HepG2 (cell line): ENCODE measurements around the gene FCAMR. TPM values are rescaled to one million over a fixed set of nuclear protein-coding genes. Genes with fewer than 3 reads are reported as not detected.

Experiments used
- ATAC-seq: fragments of 200-7000 bp; cut with Tn5 transposase; 3 replicates; pipeline ENCODE4 v1.9.1; 2020; ENCODE audit warnings: mild to moderate bottlenecking, moderate library complexity
- BruUV-seq: library from RNA; stranded (reverse); fragments of 400-500 nt; replicated peaks from 2 replicates; lab custom pipeline; 2021; lab: Mats Ljungman, UMichigan
- CTCF ChIA-PET: fragments of 300-600 bp; formaldehyde crosslinking; extraction: SDS; loops from one replicate; lab custom pipeline; 2021; ENCODE audit warnings: low total read pairs, inconsistent platforms, low intra/inter-chr PET ratio; lab: Yijun Ruan, JAX
- POLR2A ChIA-PET: fragments of 350-600 bp; sonication (Branson Sonifier 250); formaldehyde crosslinking; loops from one replicate; lab custom pipeline; 2020; ENCODE audit warnings: antibody characterized with exemption, inconsistent platforms; lab: Yijun Ruan, JAX
- DNase-seq: peaks from one replicate; pipeline ENCODE4 v3.0.0-alpha.2; 2015; ENCODE audit warnings: low spot score
- FAIRE-seq: peaks from 3 replicates; lab custom pipeline; 2011; peaks lifted over from hg19 to GRCh38; lab: Jason Lieb, UNC
- H2AFZ ChIP-seq: one replicate; pipeline ENCODE4 v1.6.1; 2011; ENCODE audit warnings: low read length, inconsistent platforms
- H3K27ac ChIP-seq: fragments of 300-600 bp; 3 replicates; pipeline ENCODE4 v1.8.0; 2011; ENCODE audit warnings: mixed run types, mild to moderate bottlenecking, mixed read lengths, low read length, inconsistent platforms; ENCODE audit not compliant: insufficient read depth; ENCODE audit errors: extremely low read length
- H3K27me3 ChIP-seq, 2 experiments: fragments of 200-600 bp in 1 of 2; 2 replicates in 1 of 2; 3 replicates in 1 of 2; pipeline versions ENCODE4 v1.6.0 to v1.8.0; 2011; ENCODE audit warnings: low read length in 2 of 2, mild to moderate bottlenecking in 2 of 2, moderate library complexity in 2 of 2, inconsistent platforms in 1 of 2; ENCODE audit not compliant: insufficient read depth in 2 of 2, control insufficient read depth in 1 of 2
- H3K36me3 ChIP-seq, 2 experiments: fragments of 200-600 bp in 1 of 2; replicated peaks in 1 of 2; 2 replicates in 1 of 2; 3 replicates in 1 of 2; pipeline versions ENCODE4 v1.5.1 to v1.8.0; 2011; ENCODE audit warnings: low read length in 2 of 2, inconsistent platforms in 1 of 2; ENCODE audit not compliant: insufficient read depth in 2 of 2, control insufficient read depth in 1 of 2
- H3K4me1 ChIP-seq: 2 replicates; pipeline ENCODE4 v1.5.1; 2012; ENCODE audit warnings: low read length, inconsistent platforms; ENCODE audit not compliant: insufficient read depth
- H3K4me2 ChIP-seq: 2 replicates; pipeline ENCODE4 v1.6.0; 2011; ENCODE audit warnings: low read depth, low read length, inconsistent platforms
- H3K4me3 ChIP-seq, 3 experiments: fragments of 200-600 bp in 1 of 3; sonication (generic), shearing (Covaris generic) in 1 of 3; replicated peaks in 1 of 3; 2 replicates each; pipeline ENCODE4 v1.5.1; 2011 to 2016; ENCODE audit warnings: low read length in 3 of 3, inconsistent platforms in 2 of 3, low read depth in 2 of 3, mild to moderate bottlenecking in 2 of 3, control low read depth in 1 of 3, mixed read lengths in 1 of 3; ENCODE audit not compliant: insufficient read depth in 1 of 3
- H3K79me2 ChIP-seq: one replicate; pipeline ENCODE4 v1.6.1; 2011; ENCODE audit warnings: low read length, inconsistent platforms; ENCODE audit not compliant: insufficient read depth
- H3K9ac ChIP-seq: 2 replicates; pipeline ENCODE4 v1.6.0; 2011; ENCODE audit warnings: mild to moderate bottlenecking, low read depth, low read length, inconsistent platforms; ENCODE audit not compliant: insufficient read depth
- H3K9me3 ChIP-seq: 2 replicates; pipeline ENCODE4 v1.5.1; 2012; ENCODE audit warnings: mild to moderate bottlenecking, low read length
- H4K20me1 ChIP-seq: 2 replicates; pipeline ENCODE4 v1.6.0; 2011; ENCODE audit warnings: inconsistent platforms, mild to moderate bottlenecking, low read length, moderate library complexity; ENCODE audit not compliant: insufficient read depth
- AHR ChIP-seq: IDR thresholded peaks from 2 replicates; pipeline ENCODE4 v1.6.1; 2018; ENCODE audit warnings: missing genetic modification reagents, missing compliant biosample characterization
- ARID5B ChIP-seq: IDR thresholded peaks from 2 replicates; pipeline ENCODE4 v1.4.0; 2020; ENCODE audit warnings: mild to moderate bottlenecking, missing genetic modification reagents
- CREBL2 ChIP-seq: sonication (generic); formaldehyde crosslinking; IDR thresholded peaks from 2 replicates; pipeline ENCODE4 v1.8.1; 2023; ENCODE audit warnings: missing genetic modification reagents, mild to moderate bottlenecking, borderline replicate concordance
- E2F2 ChIP-seq: sonication (generic); formaldehyde crosslinking; IDR thresholded peaks from 2 replicates; pipeline ENCODE4 v1.4.0; 2020; ENCODE audit warnings: missing genetic modification reagents, borderline replicate concordance
- FOXP1 ChIP-seq, 2 experiments: fragments of 450-650 bp in 1 of 2; IDR thresholded peaks; 2 replicates each; pipeline ENCODE4 v1.6.1; 2017 to 2018; ENCODE audit warnings: antibody characterized with exemption in 1 of 2
- HCFC1 ChIP-seq: fragments of 150-350 bp; IDR thresholded peaks from 2 replicates; pipeline ENCODE4 v1.6.1; 2014; ENCODE audit warnings: low read depth, low read length
- HOMEZ ChIP-seq: IDR thresholded peaks from 2 replicates; pipeline ENCODE4 v1.6.1; 2016; ENCODE audit warnings: low read depth
- MAZ ChIP-seq, 2 experiments: sonication (generic) in 1 of 2; formaldehyde crosslinking in 1 of 2; IDR thresholded peaks; 2 replicates each; pipeline versions ENCODE4 v1.5.0 to v1.6.1; 2012 to 2020; ENCODE audit warnings: low read depth in 2 of 2, mild to moderate bottlenecking in 2 of 2, borderline replicate concordance in 1 of 2, improper control_type of control experiment in 1 of 2, low read length in 1 of 2, missing genetic modification reagents in 1 of 2, moderate library complexity in 1 of 2
- PTBP1 ChIP-seq: fragments of 200-400 bp; formaldehyde crosslinking; IDR thresholded peaks from 2 replicates; pipeline ENCODE4 v1.6.1; 2018; ENCODE audit warnings: low read length, low read depth; ENCODE audit not compliant: poor library complexity, severe bottlenecking
- RFXANK ChIP-seq: IDR thresholded peaks from 2 replicates; pipeline ENCODE4 v1.6.1; 2016
- STAG1 ChIP-seq: sonication (generic); formaldehyde crosslinking; IDR thresholded peaks from 2 replicates; pipeline ENCODE4 v1.4.0; 2020; ENCODE audit warnings: missing genetic modification reagents
- ZNF337 ChIP-seq: sonication (generic); formaldehyde crosslinking; IDR thresholded peaks from 2 replicates; pipeline ENCODE4 v1.5.1; 2020; ENCODE audit warnings: missing genetic modification reagents, low read depth, mild to moderate bottlenecking, borderline replicate concordance
- ZNF652 ChIP-seq: IDR thresholded peaks from 2 replicates; pipeline ENCODE4 v1.6.1; 2016; ENCODE audit warnings: low read depth, borderline replicate concordance
- WGBS: methylation state at CpG from one replicate; pipeline ENCODE4 v1.1.6; 2017; ENCODE audit warnings: low lambda C conversion rate; 5-methylcytosine and 5-hydroxymethylcytosine counted together
- in situ Hi-C: cut with HindIII; loops from 2 replicates; pipeline ENCODE4 v1.10.0; 2017; ENCODE audit warnings: low pct_unique_long_range_greater_than_20kb; ENCODE audit not compliant: extremely low pct_ligation_motif_present
- intact Hi-C: fragments of 100-400 bp; cut with micrococcal nuclease; formaldehyde crosslinking; loops from one replicate; pipeline ENCODE4 v1.10.0; 2022; ENCODE audit not compliant: unreplicated experiment
- polyA plus RNA-seq, 8 experiments: library from polyadenylated mRNA; depleted of rRNA in 3 of 8; stranded (reverse) in 7 of 8; unstranded in 1 of 8; fragments of >200 nt; fragmentation: Illumina TruSeq in 4 of 8; extraction: Trizol in 4 of 8; gene quantifications; 2 replicates each; pipeline versions ENCODE4 v1.2.1 to v1.2.3, GENCODE V29; 2011 to 2016; ENCODE audit warnings: low read depth in 4 of 8, missing spikeins in 1 of 8, mixed read lengths in 1 of 8; ENCODE audit not compliant: insufficient read depth in 1 of 8
- total RNA-seq, 5 experiments: library from RNA; depleted of rRNA; stranded (reverse); fragments of >200 nt; fragmentation: Illumina TruSeq; extraction: Trizol; gene quantifications; 2 replicates each; pipeline ENCODE4 v1.2.3, GENCODE V29; 2016; ENCODE audit warnings: low read depth in 1 of 5

The FCAMR gene
- total and polyA plus RNA-seq, 2 of the 13 experiments (the other 11 are each of a cell fraction or from before 2014, with no cell fraction given), result not detected

GRCh38 chr1:206939131-206939530, 31.1 kb downstream of the FCAMR start:
- no peaks in the 10 kb centered on the region for H3K36me3 ChIP-seq
- ATAC-seq (no peak), FAIRE-seq (no peak), DNase-seq (no peak)
- WGBS, result 46% methylated on average over 9 of the region's 13 CpGs
- peaks cover 10% of the 10 kb centered on the region for H3K4me1 ChIP-seq
- TF ChIP-seq AHR (CRISPR knock-in tag) (no peak), ZNF652 (CRISPR knock-in tag) (no peak), ZNF337 (CRISPR knock-in tag) (no peak), RFXANK (CRISPR knock-in tag) (no peak), HOMEZ (no peak), PTBP1 (no peak), HCFC1 (no peak), ARID5B (CRISPR knock-in tag) (no peak), CREBL2 (CRISPR knock-in tag) (no peak), E2F2 (CRISPR knock-in tag) (no peak), MAZ (IDR thresholded peaks at IDR 0.05; ENCODE audit: borderline replicate concordance, low read depth, low read length) (no peak), MAZ (CRISPR knock-in tag; IDR thresholded peaks at IDR 0.05; ENCODE audit: low read depth) (no peak), STAG1 (CRISPR knock-in tag) (no peak), FOXP1 (IDR thresholded peaks at IDR 0.05) (no peak), FOXP1 (CRISPR knock-in tag; IDR thresholded peaks at IDR 0.05) (no peak)
- H3K9ac ChIP-seq, result no peak overlapping the region
- no peaks in the 10 kb centered on the region for H3K9me3 ChIP-seq
- intact Hi-C loops, result no loop called here
- no peak overlapping the region for H3K4me2 ChIP-seq
- no peak overlapping the region for H2AFZ ChIP-seq
- in situ Hi-C loops, result loop anchor here (10.0 kb wide), 1 partner anchor 136 kb away; no protein-coding TSS in a partner anchor
- no TSS peak for BruUV-seq
- ChIA-PET CTCF (interaction anchor here (4.8 kb wide), 1 partner anchor 41 kb away, joined by 87 read pairs; no protein-coding TSS in a partner anchor), POLR2A (no interaction called here)
- H4K20me1 ChIP-seq, result no peaks in the 10 kb centered on the region
- no peak overlapping the region for H3K27ac ChIP-seq
- peaks cover 2 to 6% of the 10 kb centered on the region in 2 experiments; a peak in 2 of 5 replicates for H3K27me3 ChIP-seq
- no peak overlapping the region for H3K4me3 ChIP-seq
- no peaks in the 10 kb centered on the region for H3K79me2 ChIP-seq
